AG10803 (cell line): ENCODE measurements around the gene TTC7B.

Experiments
- DNase-seq: peaks from one replicate; pipeline ENCODE4 v3.0.0; 2010; ENCODE audit warnings: low read depth
- H3K4me3 ChIP-seq: 2 replicates; pipeline ENCODE4 v1.5.1; 2011; ENCODE audit warnings: mild to moderate bottlenecking, low read length, control low read depth
- CTCF ChIP-seq: conservative IDR thresholded peaks from 2 replicates; pipeline ENCODE4 v1.5.1; 2011; ENCODE audit warnings: mild to moderate bottlenecking, low read length, control low read depth, inconsistent platforms

The TTC7B gene

GRCh38 chr14:90615517-90616060 lies 200.6 kb downstream of the TTC7B start:
- H3K4me3 ChIP-seq: no peak overlapping the region
- TF ChIP-seq CTCF: no peak
- no peak for DNase-seq

GRCh38 chr14:90614696-90615516 lies 201.3 kb downstream of the TTC7B start:
- DNase-seq: no peak
- TF ChIP-seq CTCF: no peak
- H3K4me3 ChIP-seq: no peak overlapping the region

GRCh38 chr14:90613997-90614396 lies 202.2 kb downstream of the TTC7B start:
- DNase-seq: no peak
- no peak for TF ChIP-seq CTCF
- H3K4me3 ChIP-seq: no peak overlapping the region

- H3K4me3 ChIP-seq: no peak overlapping the region
- DNase-seq: no peak
- no peak for TF ChIP-seq CTCF
Measured at GRCh38 chr14:90613453-90613852, 202.8 kb downstream of the TTC7B start.

GRCh38 chr14:90612801-90613200 lies 203.4 kb downstream of the TTC7B start:
- TF ChIP-seq CTCF: no peak
- DNase-seq: no peak
- no peak overlapping the region for H3K4me3 ChIP-seq

- DNase-seq: peak; percentile 24
- TF ChIP-seq CTCF: no peak
- no peak overlapping the region for H3K4me3 ChIP-seq
Measured at GRCh38 chr14:90611936-90612335, 204.3 kb downstream of the TTC7B start.

- H3K4me3 ChIP-seq: no peak overlapping the region
- no peak for TF ChIP-seq CTCF
- no peak for DNase-seq
Measured at GRCh38 chr14:90611501-90611900, 204.7 kb downstream of the TTC7B start.
